Fibroblast of lung (primary cell): ENCODE data around the gene HERC6. TPM values are rescaled to one million over a fixed set of nuclear protein-coding genes. Genes with fewer than 3 reads are reported as not detected.

Experiments
- DNase-seq, 2 donors: peaks; one replicate each; pipeline versions ENCODE4 v3.0.0 to v3.0.0-alpha.2; 2010; ENCODE audit warnings: low read depth in 2 of 2
- H2AFZ ChIP-seq: 2 replicates; pipeline ENCODE4 v1.5.1; 2012; ENCODE audit warnings: low read length, control low read depth, inconsistent platforms
- H3K27ac ChIP-seq: 2 replicates; pipeline ENCODE4 v1.5.1; 2011; ENCODE audit warnings: low read length, control low read depth; ENCODE audit not compliant: insufficient read depth
- H3K27me3 ChIP-seq: 2 replicates; pipeline ENCODE4 v1.5.1; 2011; ENCODE audit warnings: mild to moderate bottlenecking, low read length; ENCODE audit not compliant: control insufficient read depth, insufficient read depth
- H3K36me3 ChIP-seq: 2 replicates; pipeline ENCODE4 v1.5.1; 2011; ENCODE audit warnings: low read length; ENCODE audit not compliant: control insufficient read depth, insufficient read depth
- H3K4me1 ChIP-seq: 2 replicates; pipeline ENCODE4 v1.5.1; 2011; ENCODE audit warnings: low read length; ENCODE audit not compliant: control insufficient read depth, insufficient read depth; ENCODE audit errors: extremely low read depth
- H3K4me2 ChIP-seq: 2 replicates; pipeline ENCODE4 v1.5.1; 2011; ENCODE audit warnings: low read length, control low read depth; ENCODE audit not compliant: insufficient read depth; ENCODE audit errors: extremely low read depth
- H3K4me3 ChIP-seq, 4 experiments: fragments of 200-600 bp in 1 of 4; sonication (generic) in 1 of 4; replicated peaks in 1 of 4; 2 replicates each; pipeline ENCODE4 v1.5.1; 2011 to 2016; ENCODE audit warnings: low read length in 4 of 4, low read depth in 3 of 4, mild to moderate bottlenecking in 3 of 4, control low read depth in 2 of 4, inconsistent platforms in 1 of 4, mixed read lengths in 1 of 4; ENCODE audit not compliant: insufficient read depth in 1 of 4; ENCODE audit errors: control extremely low read depth in 1 of 4
- H3K79me2 ChIP-seq: 2 replicates; pipeline ENCODE4 v1.5.1; 2012; ENCODE audit warnings: mild to moderate bottlenecking, low read length, inconsistent platforms; ENCODE audit not compliant: control insufficient read depth, insufficient read depth
- H3K9ac ChIP-seq: 2 replicates; pipeline ENCODE4 v1.5.1; 2011; ENCODE audit warnings: mild to moderate bottlenecking, low read length, control low read depth; ENCODE audit not compliant: insufficient read depth
- H3K9me3 ChIP-seq: 2 replicates; pipeline ENCODE4 v1.5.1; 2012; ENCODE audit warnings: low read depth, low read length; ENCODE audit not compliant: control insufficient read depth, insufficient read depth
- H4K20me1 ChIP-seq: 2 replicates; pipeline ENCODE4 v1.5.1; 2011; ENCODE audit warnings: low read length; ENCODE audit not compliant: control insufficient read depth, insufficient read depth; ENCODE audit errors: extremely low read depth
- CTCF ChIP-seq, 2 donors: IDR thresholded peaks in 1 of 2; conservative IDR thresholded peaks in 1 of 2; 1 replicate in 1 of 2; 2 replicates in 1 of 2; pipeline ENCODE4 v1.5.1; 2011 to 2012; ENCODE audit warnings: low read length in 2 of 2, control low read depth in 1 of 2, inconsistent platforms in 1 of 2, low read depth in 1 of 2, mild to moderate bottlenecking in 1 of 2
- EZH2 ChIP-seq: IDR thresholded peaks from 2 replicates; pipeline ENCODE4 v1.5.1; 2012; ENCODE audit warnings: low read length, control low read depth, mild to moderate bottlenecking; ENCODE audit errors: missing control alignments
- polyA plus RNA-seq, 2 donors: library from polyadenylated mRNA; depleted of rRNA in 1 of 2; stranded (reverse) in 1 of 2; unstranded in 1 of 2; fragments of >200 nt; gene quantifications; 2 replicates each; pipeline ENCODE4 v1.2.1, GENCODE V29; 2011 to 2012; ENCODE audit warnings: missing spikeins in 1 of 2
- total RNA-seq: library from RNA; depleted of rRNA; stranded (reverse); fragments of >200 nt; gene quantifications from 2 replicates; pipeline ENCODE4 v1.2.1, GENCODE V29; 2014

HERC6 gene
- total and polyA plus RNA-seq, 2 donors (not counting 1 experiment from before 2014, with no cell fraction given) = 6.3 to 12.9 TPM

GRCh38 chr4:88477229-88477860 is 98.7 kb downstream of the HERC6 start:
- Histone ChIP-seq H3K27ac (no peak overlapping the region), H3K4me2 (no peak overlapping the region), H3K4me3 (no peak overlapping the region), H3K27me3 (no peaks in the 10 kb centered on the region), H3K9ac (no peak overlapping the region), H3K9me3 (no peaks in the 10 kb centered on the region), H3K36me3 (no peaks in the 10 kb centered on the region), H2AFZ (no peak overlapping the region), H4K20me1 (no peaks in the 10 kb centered on the region), H3K79me2 (no peaks in the 10 kb centered on the region), H3K4me1 (no peaks in the 10 kb centered on the region)
- no peak for TF ChIP-seq CTCF (conservative IDR thresholded peaks at IDR 0.05 in 1 of 2, IDR thresholded peaks at IDR 0.05 in 1 of 2; ENCODE audit: low read depth in 1 of 2, low read length in 2 of 2)
- TF ChIP-seq EZH2 = no peak
- no peak for DNase-seq

GRCh38 chr4:88478247-88478646 is 99.6 kb downstream of the HERC6 start:
- TF ChIP-seq CTCF (conservative IDR thresholded peaks at IDR 0.05 in 1 of 2, IDR thresholded peaks at IDR 0.05 in 1 of 2; ENCODE audit: low read depth in 1 of 2, low read length in 2 of 2) (no peak), EZH2 (no peak)
- Histone ChIP-seq H4K20me1 (no peaks in the 10 kb centered on the region), H3K36me3 (no peaks in the 10 kb centered on the region), H3K27me3 (no peaks in the 10 kb centered on the region), H3K4me2 (no peak overlapping the region), H2AFZ (no peak overlapping the region), H3K79me2 (no peaks in the 10 kb centered on the region), H3K27ac (no peak overlapping the region), H3K4me1 (no peaks in the 10 kb centered on the region), H3K9ac (no peak overlapping the region), H3K9me3 (no peaks in the 10 kb centered on the region), H3K4me3 (no peak overlapping the region)
- DNase-seq = no peak

GRCh38 chr4:88481537-88481936 is 102.9 kb downstream of the HERC6 start:
- Histone ChIP-seq H4K20me1 (no peaks in the 10 kb centered on the region), H3K27me3 (no peaks in the 10 kb centered on the region), H3K27ac (no peak overlapping the region), H3K4me1 (no peaks in the 10 kb centered on the region), H3K4me3 (no peak overlapping the region), H3K9ac (no peak overlapping the region), H3K36me3 (no peaks in the 10 kb centered on the region), H3K9me3 (no peaks in the 10 kb centered on the region), H3K4me2 (no peak overlapping the region), H3K79me2 (no peaks in the 10 kb centered on the region), H2AFZ (no peak overlapping the region)
- TF ChIP-seq CTCF (conservative IDR thresholded peaks at IDR 0.05 in 1 of 2, IDR thresholded peaks at IDR 0.05 in 1 of 2; ENCODE audit: low read depth in 1 of 2, low read length in 2 of 2) (no peak), EZH2 (no peak)
- DNase-seq = no peak
